Measurements from ENCODE around the gene S100PBP.

DNA sequence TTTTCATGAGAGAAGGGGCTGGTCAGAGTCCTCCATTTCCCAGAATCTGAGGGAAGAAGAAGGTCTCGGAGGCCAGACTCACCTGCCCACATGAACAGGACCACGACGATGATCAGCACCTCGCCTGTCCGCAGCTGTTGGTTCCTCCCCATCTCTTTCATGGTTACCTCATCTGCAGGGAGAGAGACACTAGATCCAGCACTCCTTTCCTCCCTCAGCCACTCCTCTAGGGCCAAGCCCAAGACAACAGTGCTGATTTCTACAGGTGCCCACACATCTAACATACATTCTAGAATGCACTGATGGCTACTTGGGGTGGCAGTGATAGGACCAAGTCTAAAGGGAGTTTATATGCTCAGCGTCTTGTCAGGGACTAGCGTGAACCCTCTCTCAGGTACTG is 50.2 kb downstream of the S100PBP start:
- TF ChIP-seq, protein P1, sequence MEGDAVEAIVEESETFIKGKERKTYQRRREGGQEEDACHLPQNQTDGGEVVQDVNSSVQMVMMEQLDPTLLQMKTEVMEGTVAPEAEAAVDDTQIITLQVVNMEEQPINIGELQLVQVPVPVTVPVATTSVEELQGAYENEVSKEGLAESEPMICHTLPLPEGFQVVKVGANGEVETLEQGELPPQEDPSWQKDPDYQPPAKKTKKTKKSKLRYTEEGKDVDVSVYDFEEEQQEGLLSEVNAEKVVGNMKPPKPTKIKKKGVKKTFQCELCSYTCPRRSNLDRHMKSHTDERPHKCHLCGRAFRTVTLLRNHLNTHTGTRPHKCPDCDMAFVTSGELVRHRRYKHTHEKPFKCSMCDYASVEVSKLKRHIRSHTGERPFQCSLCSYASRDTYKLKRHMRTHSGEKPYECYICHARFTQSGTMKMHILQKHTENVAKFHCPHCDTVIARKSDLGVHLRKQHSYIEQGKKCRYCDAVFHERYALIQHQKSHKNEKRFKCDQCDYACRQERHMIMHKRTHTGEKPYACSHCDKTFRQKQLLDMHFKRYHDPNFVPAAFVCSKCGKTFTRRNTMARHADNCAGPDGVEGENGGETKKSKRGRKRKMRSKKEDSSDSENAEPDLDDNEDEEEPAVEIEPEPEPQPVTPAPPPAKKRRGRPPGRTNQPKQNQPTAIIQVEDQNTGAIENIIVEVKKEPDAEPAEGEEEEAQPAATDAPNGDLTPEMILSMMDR (conservative IDR thresholded peaks at IDR 0.05), result no peak
- no peak for TF ChIP-seq ZFX (IDR thresholded peaks at IDR 0.05)
